Measurements from ENCODE around the gene EYS. TPM values are rescaled to one million over a fixed set of nuclear protein-coding genes. Genes with fewer than 3 reads are reported as not detected.
"Not testable (repeated sequence)": the region's sequence is repeated elsewhere in the genome, so short reads cannot be mapped to it uniquely, and the experiment has no call there.

The EYS gene
- total RNA-seq, 1 donor from 2014 or later, result not detected

GRCh38 chr6:65014006-65014405, 693.0 kb downstream of the EYS start:
- intact Hi-C loops (cut with micrococcal nuclease), result no loop called here
- no peaks in the 10 kb centered on the region for H3K36me3 Mint-ChIP-seq (ENCODE audit: low read depth)

GRCh38 chr6:65006788-65007187, 700.2 kb downstream of the EYS start:
- no peak for DNase-seq

More at GRCh38 chr6:65014006-65014405, 693.0 kb downstream of the EYS start:
- H3K4me1 Mint-ChIP-seq, result no peaks in the 10 kb centered on the region
- no peak for DNase-seq
- H3K4me3 Mint-ChIP-seq, result no peak overlapping the region
- no peaks in the 10 kb centered on the region for H3K27me3 Mint-ChIP-seq
- H3K9me3 Mint-ChIP-seq, result no peaks in the 10 kb centered on the region
- no peak overlapping the region for H3K27ac Mint-ChIP-seq

DNA sequence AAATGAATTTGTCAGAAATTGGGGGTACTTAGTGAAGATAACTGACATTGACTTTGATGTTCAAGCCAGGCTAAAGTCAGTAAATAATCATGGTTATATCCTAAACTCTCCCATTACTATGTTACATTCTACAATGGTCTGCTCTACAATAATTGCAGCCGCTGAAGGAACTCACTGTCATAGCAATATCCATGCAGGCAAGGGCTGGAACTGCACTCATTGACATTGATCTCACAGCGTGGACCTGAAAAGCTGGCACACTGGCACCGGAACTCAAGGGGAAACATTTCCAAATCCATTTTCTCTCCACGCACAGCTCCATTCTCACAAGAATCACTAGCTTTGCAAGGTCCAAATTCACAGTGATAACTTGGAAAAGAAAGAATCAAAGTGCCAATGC, 702.7 kb downstream of the EYS start:
- DNase-seq, result no peak
- Mint-ChIP-seq H3K4me1 (no peaks in the 10 kb centered on the region), H3K9me3 (no peaks in the 10 kb centered on the region), H3K27me3 (no peaks in the 10 kb centered on the region), H3K27ac (no peak overlapping the region), H3K4me3 (no peak overlapping the region), H3K36me3 (ENCODE audit: low read depth) (no peaks in the 10 kb centered on the region)
- intact Hi-C loops (cut with micrococcal nuclease), result no loop called here

More at GRCh38 chr6:65006788-65007187, 700.2 kb downstream of the EYS start:
- Mint-ChIP-seq H3K9me3 (no peaks in the 10 kb centered on the region), H3K4me3 (no peak overlapping the region), H3K4me1 (no peaks in the 10 kb centered on the region), H3K27ac (no peak overlapping the region), H3K27me3 (no peaks in the 10 kb centered on the region), H3K36me3 (ENCODE audit: low read depth) (no peaks in the 10 kb centered on the region)
- intact Hi-C loops (cut with micrococcal nuclease), result no loop called here

DNA sequence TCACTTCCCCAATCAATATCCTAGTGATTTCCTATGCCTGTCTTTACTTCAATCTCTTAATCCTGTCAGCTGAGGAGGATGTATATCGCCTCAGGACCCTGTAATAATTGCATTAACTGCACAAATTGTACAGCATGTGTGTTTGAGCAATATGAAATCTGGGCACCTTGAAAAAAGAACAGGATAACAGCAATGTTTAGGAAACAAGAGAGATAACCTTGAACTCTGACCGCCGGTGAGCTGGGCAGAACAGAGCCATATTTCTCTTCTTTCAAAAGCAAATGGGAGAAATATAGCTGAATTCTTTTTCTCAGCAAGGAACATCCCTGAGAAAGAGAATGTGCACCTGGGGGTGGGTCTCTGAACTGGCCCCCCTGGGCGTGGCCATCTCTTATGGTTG, 704.1 kb downstream of the EYS start:
- H3K27me3 Mint-ChIP-seq; H3K36me3 Mint-ChIP-seq (ENCODE audit: low read depth); H3K4me1 Mint-ChIP-seq; H3K9me3 Mint-ChIP-seq; DNase-seq; H3K4me3 Mint-ChIP-seq; intact Hi-C loops (cut with micrococcal nuclease); H3K27ac Mint-ChIP-seq: not testable (repeated sequence)

DNA sequence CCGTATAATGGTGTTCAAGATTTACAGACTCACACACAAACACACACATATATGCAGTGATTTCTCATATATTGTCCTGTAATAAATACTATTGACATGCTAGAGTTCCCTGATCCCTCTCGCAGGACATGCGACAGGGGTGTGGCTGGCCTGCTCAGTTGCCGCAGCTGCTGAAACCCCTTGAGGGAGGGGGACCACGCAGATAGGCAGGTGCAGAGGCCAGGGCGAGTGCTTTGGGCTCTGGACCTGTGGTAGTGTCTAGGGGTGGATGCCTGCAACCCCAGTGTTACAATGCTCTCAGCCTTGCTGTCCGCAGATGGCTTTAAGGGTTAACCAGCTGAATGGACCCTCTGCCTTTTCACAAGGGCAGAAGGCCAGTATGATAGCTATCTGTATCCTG, 706.2 kb downstream of the EYS start:
- no peak for DNase-seq
- Mint-ChIP-seq H3K4me1 (no peaks in the 10 kb centered on the region), H3K4me3 (no peak overlapping the region), H3K9me3 (no peaks in the 10 kb centered on the region), H3K36me3 (ENCODE audit: low read depth) (no peaks in the 10 kb centered on the region), H3K27me3 (no peaks in the 10 kb centered on the region), H3K27ac (no peak overlapping the region)
- intact Hi-C loops (cut with micrococcal nuclease), result no loop called here

GRCh38 chr6:64998204-64998603, 708.8 kb downstream of the EYS start:
- Mint-ChIP-seq H3K4me3 (no peak overlapping the region), H3K9me3 (no peaks in the 10 kb centered on the region), H3K27ac (no peak overlapping the region), H3K36me3 (ENCODE audit: low read depth) (no peaks in the 10 kb centered on the region), H3K4me1 (no peaks in the 10 kb centered on the region), H3K27me3 (no peaks in the 10 kb centered on the region)
- intact Hi-C loops (cut with micrococcal nuclease), result no loop called here
- no peak for DNase-seq

GRCh38 chr6:64996301-64996700, 710.7 kb downstream of the EYS start:
- Mint-ChIP-seq H3K27ac (no peak overlapping the region), H3K9me3 (no peaks in the 10 kb centered on the region), H3K36me3 (ENCODE audit: low read depth) (no peaks in the 10 kb centered on the region), H3K4me1 (no peaks in the 10 kb centered on the region), H3K27me3 (no peaks in the 10 kb centered on the region), H3K4me3 (no peak overlapping the region)
- no peak for DNase-seq
- intact Hi-C loops (cut with micrococcal nuclease), result no loop called here

DNA sequence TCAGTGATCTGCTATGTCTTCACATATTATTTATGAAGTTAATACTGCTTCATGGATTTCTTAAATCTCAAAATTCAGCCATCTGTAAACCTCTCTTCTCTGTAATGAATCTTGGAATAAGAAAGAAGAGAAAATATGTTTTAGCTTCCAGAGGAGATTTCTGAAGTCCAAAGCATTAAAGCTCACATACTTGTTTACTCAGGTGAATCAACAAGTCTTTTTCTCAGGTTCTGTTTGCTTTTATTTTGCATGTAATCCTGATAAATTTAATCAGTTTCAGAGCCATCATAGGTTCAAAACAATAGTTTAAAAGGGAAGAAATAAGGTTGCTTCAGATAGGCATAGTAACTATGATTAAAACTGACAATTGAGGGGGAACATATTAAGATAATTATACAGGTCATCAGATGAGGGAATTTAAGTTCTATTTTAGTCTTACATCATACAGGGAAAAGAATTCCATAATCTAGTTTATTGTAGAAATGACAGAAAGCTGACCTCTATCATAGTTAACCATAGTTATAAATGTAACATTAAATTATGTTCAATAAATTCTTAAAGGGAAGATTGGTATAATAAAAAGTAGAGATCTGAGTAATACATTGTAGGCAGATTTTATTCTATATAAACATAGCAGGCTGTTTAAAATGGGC, 716.2 kb downstream of the EYS start:
- no peaks in the 10 kb centered on the region for H3K27me3 Mint-ChIP-seq
- intact Hi-C loops (cut with micrococcal nuclease), result no loop called here
- H3K4me3 Mint-ChIP-seq, result no peak overlapping the region
- H3K9me3 Mint-ChIP-seq, result no peaks in the 10 kb centered on the region
- H3K4me1 Mint-ChIP-seq, result no peaks in the 10 kb centered on the region
- no peaks in the 10 kb centered on the region for H3K36me3 Mint-ChIP-seq (ENCODE audit: low read depth)
- no peak for DNase-seq
- H3K27ac Mint-ChIP-seq, result no peak overlapping the region

DNA sequence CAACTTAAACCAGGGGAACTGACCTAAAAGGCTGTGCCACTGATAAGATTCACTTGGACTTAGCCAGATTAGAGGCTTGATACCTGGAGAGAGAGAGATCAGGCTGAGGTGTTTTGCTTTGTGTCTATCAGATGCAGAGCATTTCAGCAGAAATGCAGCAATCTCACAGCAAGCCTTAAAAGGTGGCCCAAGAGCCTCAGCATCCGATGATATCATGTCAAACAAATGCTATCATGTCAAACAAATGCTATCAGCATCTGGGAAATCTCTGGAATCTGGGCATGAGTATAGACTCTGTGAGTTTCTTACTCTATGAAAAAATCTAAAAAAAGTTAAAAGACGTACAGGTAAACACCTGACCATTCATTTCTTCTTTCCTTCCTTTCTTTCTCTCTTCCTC, 718.9 kb downstream of the EYS start:
- DNase-seq, result no peak
- H3K4me3 Mint-ChIP-seq, result no peak overlapping the region
- intact Hi-C loops (cut with micrococcal nuclease), result no loop called here
- no peaks in the 10 kb centered on the region for H3K36me3 Mint-ChIP-seq (ENCODE audit: low read depth)
- H3K27me3 Mint-ChIP-seq, result no peaks in the 10 kb centered on the region
- no peaks in the 10 kb centered on the region for H3K4me1 Mint-ChIP-seq
- no peaks in the 10 kb centered on the region for H3K9me3 Mint-ChIP-seq
- no peak overlapping the region for H3K27ac Mint-ChIP-seq

GRCh38 chr6:64987066-64987465, 720.0 kb downstream of the EYS start:
- no peaks in the 10 kb centered on the region for H3K9me3 Mint-ChIP-seq
- H3K27ac Mint-ChIP-seq, result no peak overlapping the region
- DNase-seq, result no peak
- no peaks in the 10 kb centered on the region for H3K27me3 Mint-ChIP-seq
- no peak overlapping the region for H3K4me3 Mint-ChIP-seq
- H3K36me3 Mint-ChIP-seq (ENCODE audit: low read depth), result no peaks in the 10 kb centered on the region
- intact Hi-C loops (cut with micrococcal nuclease), result no loop called here
- no peaks in the 10 kb centered on the region for H3K4me1 Mint-ChIP-seq

- Mint-ChIP-seq H3K27me3 (no peaks in the 10 kb centered on the region), H3K27ac (no peak overlapping the region), H3K36me3 (ENCODE audit: low read depth) (no peaks in the 10 kb centered on the region), H3K9me3 (no peaks in the 10 kb centered on the region), H3K4me1 (no peaks in the 10 kb centered on the region), H3K4me3 (no peak overlapping the region)
- intact Hi-C loops (cut with micrococcal nuclease), result no loop called here
- DNase-seq, result no peak
Observed at GRCh38 chr6:64985726-64986125, 721.3 kb downstream of the EYS start.

DNA sequence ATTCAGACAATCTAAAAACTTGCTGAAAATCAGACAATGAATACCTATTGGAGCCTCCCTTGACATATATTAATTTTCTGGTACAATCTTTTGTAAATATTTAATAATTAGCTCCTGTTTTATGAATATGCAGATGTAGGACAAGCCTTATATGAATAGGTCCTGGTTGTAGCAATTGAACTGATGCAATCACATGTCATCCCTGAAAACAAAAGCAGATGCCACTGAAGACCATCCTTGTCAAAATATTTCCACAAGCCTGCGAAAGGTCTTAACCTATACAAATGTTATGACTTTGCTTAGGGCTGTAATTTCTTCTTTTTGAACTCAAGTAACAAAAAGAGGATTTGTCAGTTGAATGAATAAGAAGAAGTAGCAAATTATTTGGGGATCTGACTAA, 722.1 kb downstream of the EYS start:
- H3K27me3 Mint-ChIP-seq, result no peaks in the 10 kb centered on the region
- intact Hi-C loops (cut with micrococcal nuclease), result no loop called here
- no peak overlapping the region for H3K27ac Mint-ChIP-seq

GRCh38 chr6:64983089-64983488, 723.9 kb downstream of the EYS start:
- H3K4me1 Mint-ChIP-seq, result no peaks in the 10 kb centered on the region
- H3K36me3 Mint-ChIP-seq (ENCODE audit: low read depth), result no peaks in the 10 kb centered on the region
- no peaks in the 10 kb centered on the region for H3K9me3 Mint-ChIP-seq
- no peak overlapping the region for H3K27ac Mint-ChIP-seq
- DNase-seq, result no peak
- intact Hi-C loops (cut with micrococcal nuclease), result no loop called here
- no peaks in the 10 kb centered on the region for H3K27me3 Mint-ChIP-seq
- no peak overlapping the region for H3K4me3 Mint-ChIP-seq

More for the DNA sequence above, 722.1 kb downstream of the EYS start:
- Mint-ChIP-seq H3K9me3 (no peaks in the 10 kb centered on the region), H3K4me3 (no peak overlapping the region), H3K4me1 (no peaks in the 10 kb centered on the region), H3K36me3 (ENCODE audit: low read depth) (no peaks in the 10 kb centered on the region)
- no peak for DNase-seq

GRCh38 chr6:64973142-64973541, 733.9 kb downstream of the EYS start:
- intact Hi-C loops (cut with micrococcal nuclease), result no loop called here
- DNase-seq, result no peak
- no peaks in the 10 kb centered on the region for H3K36me3 Mint-ChIP-seq (ENCODE audit: low read depth)
- H3K4me3 Mint-ChIP-seq, result no peak overlapping the region
- no peaks in the 10 kb centered on the region for H3K4me1 Mint-ChIP-seq
- H3K27me3 Mint-ChIP-seq, result no peaks in the 10 kb centered on the region
- no peak overlapping the region for H3K27ac Mint-ChIP-seq
- H3K9me3 Mint-ChIP-seq, result no peaks in the 10 kb centered on the region

DNA sequence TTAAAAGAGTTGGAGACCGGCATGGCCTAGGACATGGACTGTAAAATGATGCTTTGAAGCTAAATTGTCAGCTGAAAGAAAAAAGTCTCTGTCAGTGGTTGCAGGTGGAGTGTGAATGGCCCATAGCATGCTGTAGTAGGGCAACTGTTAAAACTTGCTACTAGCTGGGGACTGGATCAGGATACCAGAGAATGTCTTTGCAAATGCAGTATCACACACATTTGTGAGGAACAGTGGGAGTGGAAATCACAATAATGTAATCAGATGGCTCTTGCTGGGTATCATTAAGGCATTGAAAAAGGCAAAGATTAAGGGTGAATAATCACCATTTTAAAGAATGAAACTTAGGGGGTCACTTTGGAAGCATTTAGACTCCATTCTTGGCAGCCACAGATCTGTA, 737.9 kb downstream of the EYS start:
- Mint-ChIP-seq H3K4me1 (no peaks in the 10 kb centered on the region), H3K9me3 (no peaks in the 10 kb centered on the region), H3K4me3 (no peak overlapping the region), H3K27ac (no peak overlapping the region), H3K36me3 (ENCODE audit: low read depth) (no peaks in the 10 kb centered on the region), H3K27me3 (no peaks in the 10 kb centered on the region)
- intact Hi-C loops (cut with micrococcal nuclease), result no loop called here
- no peak for DNase-seq
